GM23248 (cell line): ENCODE measurements around the gene CDHR3. TPM values are rescaled to one million over a fixed set of nuclear protein-coding genes. Genes with fewer than 3 reads are reported as not detected.

Experiments
- DNase-seq: peaks from one replicate; pipeline ENCODE4 v3.0.0-alpha.2; 2015
- H2AFZ ChIP-seq: fragments of 200-600 bp; sonication (generic); 2 replicates; pipeline ENCODE4 v1.6.1; 2016; ENCODE audit warnings: antibody characterized with exemption
- H3F3A ChIP-seq: fragments of 200-600 bp; sonication (generic); 2 replicates; pipeline ENCODE4 v1.6.1; 2016; ENCODE audit warnings: mild to moderate bottlenecking, antibody characterized with exemption, mixed run types; ENCODE audit not compliant: insufficient read depth
- H3K27ac ChIP-seq: fragments of 200-600 bp; sonication (generic); 2 replicates; pipeline ENCODE4 v1.5.1; 2016; ENCODE audit warnings: mild to moderate bottlenecking
- H3K27me3 ChIP-seq: fragments of 200-600 bp; sonication (generic); replicated peaks from 2 replicates; pipeline ENCODE4 v1.6.1; 2016; ENCODE audit warnings: mild to moderate bottlenecking; ENCODE audit not compliant: insufficient read depth
- H3K36me3 ChIP-seq: fragments of 200-600 bp; sonication (generic); 2 replicates; pipeline ENCODE4 v1.6.1; 2016; ENCODE audit warnings: low read depth, mild to moderate bottlenecking
- H3K4me1 ChIP-seq: fragments of 200-600 bp; sonication (generic); 2 replicates; pipeline ENCODE4 v1.6.1; 2016; ENCODE audit warnings: mild to moderate bottlenecking; ENCODE audit not compliant: insufficient read depth
- H3K4me2 ChIP-seq: fragments of 200-600 bp; sonication (generic); one replicate; pipeline ENCODE4 v1.6.1; 2016; ENCODE audit warnings: mild to moderate bottlenecking; ENCODE audit not compliant: unreplicated experiment
- H3K4me3 ChIP-seq: fragments of 200-600 bp; sonication (generic); 2 replicates; pipeline ENCODE4 v1.5.1; 2016; ENCODE audit warnings: mild to moderate bottlenecking
- H3K79me2 ChIP-seq: fragments of 200-600 bp; sonication (generic); 2 replicates; pipeline ENCODE4 v1.6.1; 2016; ENCODE audit warnings: mild to moderate bottlenecking; ENCODE audit not compliant: insufficient read depth
- H3K9ac ChIP-seq: fragments of 200-600 bp; sonication (generic); 2 replicates; pipeline ENCODE4 v1.6.1; 2016; ENCODE audit warnings: mild to moderate bottlenecking
- H3K9me2 ChIP-seq: fragments of 200-600 bp; sonication (generic); 2 replicates; pipeline ENCODE4 v1.6.1; 2016; ENCODE audit warnings: mixed run types, mild to moderate bottlenecking, moderate library complexity; ENCODE audit not compliant: insufficient read depth
- H3K9me3 ChIP-seq: fragments of 200-600 bp; sonication (generic); one replicate; pipeline ENCODE4 v1.6.1; 2017; ENCODE audit warnings: low read depth
- H4K20me1 ChIP-seq: fragments of 200-600 bp; sonication (generic); 2 replicates; pipeline ENCODE4 v1.6.0; 2016; ENCODE audit not compliant: insufficient read depth
- EZH2 ChIP-seq: fragments of 200-600 bp; sonication (generic); IDR thresholded peaks from 2 replicates; pipeline ENCODE4 v1.6.1; 2018; ENCODE audit warnings: antibody characterized with exemption, mild to moderate bottlenecking; ENCODE audit not compliant: insufficient read depth, poor library complexity, severe bottlenecking
- EZH2phosphoT487 ChIP-seq: fragments of 200-600 bp; sonication (generic); IDR thresholded peaks from 2 replicates; pipeline ENCODE4 v1.6.1; 2018; ENCODE audit warnings: antibody characterized with exemption, moderate library complexity, mild to moderate bottlenecking, low read depth; ENCODE audit not compliant: insufficient read depth
- WGBS, 2 experiments: methylation state at CpG; one replicate each; pipeline ENCODE4 v1.1.6; 2015 to 2017; ENCODE audit warnings: low lambda C conversion rate in 2 of 2, low coverage in 1 of 2; ENCODE audit errors: missing lambda C conversion rate in 2 of 2; 5-methylcytosine and 5-hydroxymethylcytosine counted together
- in situ Hi-C: fragments of 300-500 bp; cut with MboI; formaldehyde crosslinking; loops from 2 replicates; pipeline ENCODE4 v1.15.0; 2020
- polyA plus RNA-seq: library from polyadenylated mRNA; unstranded; fragments of >200 nt; fragmentation: Nextera tagmentation; extraction: Ambion mirVana; gene quantifications from 2 replicates; pipeline ENCODE4 v1.2.1, GENCODE V29; 2016
- total RNA-seq: library from RNA; depleted of rRNA; stranded (reverse); fragments of >200 nt; shearing (Covaris generic); gene quantifications from 2 replicates; pipeline ENCODE4 v1.2.3, GENCODE V29; 2014

Gene CDHR3
- total and polyA plus RNA-seq, 2 experiments from 2014 or later: 2.6 to 3.6 TPM

DNA sequence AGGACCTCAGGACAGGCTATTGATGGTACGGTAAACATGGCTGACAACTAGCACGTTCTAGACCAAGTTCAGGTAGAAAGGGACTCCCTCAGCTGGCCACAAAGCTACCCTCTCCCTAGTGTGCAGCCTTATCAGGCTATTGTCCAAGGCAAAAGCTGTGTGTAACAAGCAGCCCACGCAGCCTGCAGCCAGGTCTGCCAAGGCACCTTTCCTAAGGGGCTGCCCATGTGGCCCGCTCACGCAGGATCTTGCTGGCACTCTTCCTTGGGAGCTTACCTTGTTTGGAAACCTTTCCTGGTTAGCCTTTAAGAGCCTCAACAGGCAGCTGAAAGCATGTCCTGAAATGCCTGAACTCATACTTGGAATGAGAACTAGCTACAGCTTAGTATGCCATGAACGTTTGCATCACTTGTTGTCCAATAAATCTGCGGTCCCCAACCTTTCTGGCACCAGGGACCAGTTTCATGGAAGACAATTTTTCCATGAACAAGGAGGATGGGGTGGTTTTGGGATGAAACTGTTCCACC, 97.4 kb downstream of the CDHR3 start:
- Histone ChIP-seq H3K9ac (no peak overlapping the region), H3F3A (no peaks in the 10 kb centered on the region), H3K9me3 (no peaks in the 10 kb centered on the region), H3K4me3 (no peak overlapping the region), H4K20me1 (no peaks in the 10 kb centered on the region), H3K27me3 (no peaks in the 10 kb centered on the region), H3K36me3 (no peaks in the 10 kb centered on the region), H3K4me2 (no peak overlapping the region), H3K4me1 (peaks cover 8% of the 10 kb centered on the region), H3K79me2 (no peaks in the 10 kb centered on the region), H3K9me2 (no peaks in the 10 kb centered on the region), H3K27ac (no peak overlapping the region), H2AFZ (no peak overlapping the region)
- TF ChIP-seq EZH2phosphoT487 (no peak), EZH2 (no peak)
- WGBS, 2 experiments: 72 to 73% methylated on average over 7 of the region's 7 CpGs
- no peak for DNase-seq
- in situ Hi-C loops: no loop called here

GRCh38 chr7:106061301-106061979, 98.4 kb downstream of the CDHR3 start:
- in situ Hi-C loops: no loop called here
- H3K27me3 ChIP-seq: no peaks in the 10 kb centered on the region
- no peaks in the 10 kb centered on the region for H3F3A ChIP-seq
- WGBS, 2 experiments: 88 to 89% methylated on average over 9 of the region's 9 CpGs
- no peaks in the 10 kb centered on the region for H3K9me3 ChIP-seq
- H3K4me2 ChIP-seq: no peak overlapping the region
- no peak overlapping the region for H3K27ac ChIP-seq
- TF ChIP-seq EZH2: no peak
- TF ChIP-seq EZH2phosphoT487: no peak
- H3K9me2 ChIP-seq: no peaks in the 10 kb centered on the region
- no peaks in the 10 kb centered on the region for H4K20me1 ChIP-seq
- H3K4me3 ChIP-seq: no peak overlapping the region
- peaks cover 15% of the 10 kb centered on the region for H3K4me1 ChIP-seq
- no peaks in the 10 kb centered on the region for H3K36me3 ChIP-seq
- DNase-seq: no peak
- H3K79me2 ChIP-seq: no peaks in the 10 kb centered on the region
- no peak overlapping the region for H3K9ac ChIP-seq
- no peak overlapping the region for H2AFZ ChIP-seq

DNA sequence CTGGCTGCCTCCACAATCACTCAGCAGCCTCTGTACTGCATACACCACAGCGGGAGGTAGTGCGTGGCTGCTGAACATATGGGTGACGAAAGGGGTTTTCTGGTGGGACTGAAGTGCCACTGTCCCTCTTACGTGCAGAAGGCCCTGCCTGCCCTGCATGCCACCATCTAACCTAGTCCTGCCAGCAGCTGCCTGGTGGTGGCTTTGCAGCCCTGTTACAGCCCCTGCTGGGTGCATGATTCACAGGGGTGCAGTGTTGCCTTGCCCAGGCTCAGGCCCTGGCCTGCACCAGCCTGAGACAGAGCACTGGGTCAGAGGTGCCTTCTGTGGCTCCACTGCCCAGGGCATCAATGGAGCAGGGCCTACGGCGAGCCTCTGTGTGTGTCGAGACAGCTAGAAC, 98.9 kb downstream of the CDHR3 start:
- Histone ChIP-seq H4K20me1 (no peaks in the 10 kb centered on the region), H3K4me1 (peaks cover 15% of the 10 kb centered on the region), H3K9me3 (no peaks in the 10 kb centered on the region), H3F3A (no peaks in the 10 kb centered on the region), H3K27ac (no peak overlapping the region), H3K9me2 (no peaks in the 10 kb centered on the region), H3K27me3 (no peaks in the 10 kb centered on the region), H3K36me3 (no peaks in the 10 kb centered on the region), H3K79me2 (no peaks in the 10 kb centered on the region), H3K4me3 (no peak overlapping the region), H3K4me2 (no peak overlapping the region), H3K9ac (no peak overlapping the region), H2AFZ (no peak overlapping the region)
- TF ChIP-seq EZH2phosphoT487 (no peak), EZH2 (no peak)
- WGBS, 2 experiments: 90 to 94% methylated on average over 7 of the region's 7 CpGs
- no peak for DNase-seq
- in situ Hi-C loops: no loop called here

DNA sequence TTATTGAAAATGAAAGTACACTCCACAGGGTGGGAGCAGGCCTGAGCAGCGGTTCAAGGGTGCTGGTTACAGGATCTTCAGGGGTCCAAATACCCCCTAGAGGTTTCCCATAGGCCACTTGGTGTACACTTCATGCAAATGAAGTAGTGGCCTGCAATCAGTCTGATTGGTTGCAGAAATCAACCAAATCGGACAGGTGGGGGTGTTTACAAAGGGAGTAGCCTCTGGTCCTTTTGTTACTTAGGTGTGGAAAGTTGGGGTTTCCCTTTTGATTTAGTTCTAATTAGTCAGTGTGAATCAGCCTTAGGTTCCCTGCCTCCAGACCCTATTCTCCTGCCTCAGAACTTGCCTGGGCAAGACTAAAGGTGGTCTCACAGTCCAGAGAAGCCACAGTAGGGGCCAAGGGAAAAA, 99.5 kb downstream of the CDHR3 start:
- Histone ChIP-seq H3K9me3 (no peaks in the 10 kb centered on the region), H3F3A (no peaks in the 10 kb centered on the region), H3K27me3 (no peaks in the 10 kb centered on the region), H3K4me3 (no peak overlapping the region), H3K9me2 (no peaks in the 10 kb centered on the region), H3K36me3 (no peaks in the 10 kb centered on the region), H3K27ac (no peak overlapping the region), H3K79me2 (no peaks in the 10 kb centered on the region), H3K9ac (no peak overlapping the region), H4K20me1 (no peaks in the 10 kb centered on the region), H3K4me2 (no peak overlapping the region), H3K4me1 (peaks cover 15% of the 10 kb centered on the region), H2AFZ (no peak overlapping the region)
- no peak for DNase-seq
- WGBS, 2 experiments: 81 to 82% methylated on average over 2 of the region's 2 CpGs
- in situ Hi-C loops: no loop called here
- TF ChIP-seq EZH2phosphoT487 (no peak), EZH2 (no peak)
